GM18861 (cell line): ENCODE data around the gene LIMA1.
"Not testable (repeated sequence)": the region's sequence is repeated elsewhere in the genome, so short reads cannot be mapped to it uniquely, and the experiment has no call there.

Experiments
- ATAC-seq: cut with Tn5 transposase; IDR thresholded peaks from one replicate; pipeline ENCODE4 v1.9.1; 2021; ENCODE audit not compliant: unreplicated experiment

The LIMA1 gene

GRCh38 chr12:50188875-50189575 lies 94.3 kb downstream of the LIMA1 start:
- ATAC-seq = no peak

GRCh38 chr12:50188241-50188781 lies 95.0 kb downstream of the LIMA1 start:
- ATAC-seq = no peak

- ATAC-seq = no peak
Observed at GRCh38 chr12:50187084-50187900, 96.0 kb downstream of the LIMA1 start.

GRCh38 chr12:50186681-50187080 lies 96.6 kb downstream of the LIMA1 start:
- ATAC-seq = no peak

GRCh38 chr12:50185970-50186663 lies 97.2 kb downstream of the LIMA1 start:
- ATAC-seq = no peak

GRCh38 chr12:50185301-50185895 lies 97.9 kb downstream of the LIMA1 start:
- no peak for ATAC-seq

- ATAC-seq = no peak
Observed at GRCh38 chr12:50184261-50184660, 99.1 kb downstream of the LIMA1 start.

GRCh38 chr12:50182461-50182860 lies 100.9 kb downstream of the LIMA1 start:
- no peak for ATAC-seq

- no peak for ATAC-seq
Observed at GRCh38 chr12:50181691-50182090, 101.6 kb downstream of the LIMA1 start.

- no peak for ATAC-seq
Observed at GRCh38 chr12:50175716-50176026, 107.6 kb downstream of the LIMA1 start.

GRCh38 chr12:50174971-50175715 lies 108.2 kb downstream of the LIMA1 start:
- no peak for ATAC-seq

- peak; percentile 96 for ATAC-seq
Observed at GRCh38 chr12:50167049-50167828, 116.1 kb downstream of the LIMA1 start, which contains the start of gene CERS5. TSS of gene CERS5 (minus strand) at chr12:50167369. CDS start at chr12:50167297, 72 bp downstream.

GRCh38 chr12:50166799-50167048 lies 116.6 kb downstream of the LIMA1 start:
- ATAC-seq = no peak

- ATAC-seq = no peak
Observed at GRCh38 chr12:50164963-50165362, 118.4 kb downstream of the LIMA1 start.

- ATAC-seq = no peak
Observed at GRCh38 chr12:50162230-50162629, 121.1 kb downstream of the LIMA1 start.

- no peak for ATAC-seq
Observed at GRCh38 chr12:50160643-50161042, 122.7 kb downstream of the LIMA1 start.

- ATAC-seq = no peak
Observed at GRCh38 chr12:50157259-50157658, 126.1 kb downstream of the LIMA1 start.

- no peak for ATAC-seq
Observed at GRCh38 chr12:50156641-50157040, 126.7 kb downstream of the LIMA1 start.

- not testable (repeated sequence) for ATAC-seq
Observed at GRCh38 chr12:50154947-50155346, 128.4 kb downstream of the LIMA1 start.
